Trophoblast cell (in vitro differentiated cells and primary cell): ENCODE data around the gene STAB1.

Source experiments
- DNase-seq, 2 donors: peaks; one replicate each; pipeline ENCODE4 v3.0.0-alpha.2; 2016
- H2AFZ ChIP-seq: 2 replicates; pipeline ENCODE4 v1.6.1; 2013; ENCODE audit warnings: low read length, moderate library complexity, mild to moderate bottlenecking; ENCODE audit not compliant: insufficient read depth, poor library complexity
- H2AK5ac ChIP-seq: 2 replicates; pipeline ENCODE4 v1.6.1; 2013; ENCODE audit warnings: mild to moderate bottlenecking, low read length
- H2BK120ac ChIP-seq: 2 replicates; pipeline ENCODE4 v1.6.1; 2013; ENCODE audit warnings: low read length, mild to moderate bottlenecking, moderate library complexity; ENCODE audit not compliant: insufficient read depth, poor library complexity
- H2BK12ac ChIP-seq: 2 replicates; pipeline ENCODE4 v1.6.1; 2013; ENCODE audit warnings: mild to moderate bottlenecking, low read length, moderate library complexity
- H2BK5ac ChIP-seq: 2 replicates; pipeline ENCODE4 v1.6.1; 2013; ENCODE audit warnings: low read length, low read depth, moderate library complexity, mild to moderate bottlenecking; ENCODE audit not compliant: poor library complexity
- H3K14ac ChIP-seq: 2 replicates; pipeline ENCODE4 v1.6.1; 2013; ENCODE audit warnings: mild to moderate bottlenecking, low read length
- H3K18ac ChIP-seq: 2 replicates; pipeline ENCODE4 v1.6.1; 2013; ENCODE audit warnings: mild to moderate bottlenecking, low read length
- H3K23ac ChIP-seq: 2 replicates; pipeline ENCODE4 v1.6.1; 2013; ENCODE audit warnings: low read length
- H3K27ac ChIP-seq: 2 replicates; pipeline ENCODE4 v1.5.1; 2013; ENCODE audit warnings: low read depth, mild to moderate bottlenecking, inconsistent platforms, low read length, moderate library complexity
- H3K27me3 ChIP-seq: 2 replicates; pipeline ENCODE4 v1.6.1; 2013; ENCODE audit warnings: inconsistent platforms, mild to moderate bottlenecking, low read length, moderate library complexity; ENCODE audit not compliant: insufficient read depth
- H3K36me3 ChIP-seq, 2 experiments: 1 replicate in 1 of 2; 2 replicates in 1 of 2; pipeline ENCODE4 v1.6.1; 2013; ENCODE audit warnings: low read length in 2 of 2, mild to moderate bottlenecking in 2 of 2, moderate library complexity in 1 of 2; ENCODE audit not compliant: insufficient read depth in 2 of 2, control insufficient read depth in 1 of 2
- H3K4ac ChIP-seq: 2 replicates; pipeline ENCODE4 v1.6.1; 2013; ENCODE audit warnings: low read depth, mild to moderate bottlenecking, low read length, moderate library complexity
- H3K4me1 ChIP-seq, 2 experiments: 1 replicate in 1 of 2; 2 replicates in 1 of 2; pipeline ENCODE4 v1.6.1; 2013; ENCODE audit warnings: low read length in 2 of 2, mild to moderate bottlenecking in 2 of 2, moderate library complexity in 1 of 2; ENCODE audit not compliant: insufficient read depth in 2 of 2, control insufficient read depth in 1 of 2
- H3K4me2 ChIP-seq: 2 replicates; pipeline ENCODE4 v1.6.1; 2013; ENCODE audit warnings: inconsistent platforms, mild to moderate bottlenecking, low read length, moderate library complexity
- H3K4me3 ChIP-seq: 2 replicates; pipeline ENCODE4 v1.5.1; 2013; ENCODE audit warnings: mild to moderate bottlenecking, low read depth, low read length, inconsistent platforms
- H3K79me1 ChIP-seq: one replicate; pipeline ENCODE4 v1.6.1; 2013; ENCODE audit warnings: low read length
- H3K79me2 ChIP-seq: 2 replicates; pipeline ENCODE4 v1.6.1; 2013; ENCODE audit warnings: low read length, mild to moderate bottlenecking; ENCODE audit not compliant: control insufficient read depth, insufficient read depth, poor library complexity
- H3K9ac ChIP-seq: 2 replicates; pipeline ENCODE4 v1.6.1; 2013; ENCODE audit warnings: mild to moderate bottlenecking, low read length
- H3K9me3 ChIP-seq: 2 replicates; pipeline ENCODE4 v1.6.1; 2013; ENCODE audit warnings: low read depth, mild to moderate bottlenecking, control low read depth, inconsistent platforms, low read length; ENCODE audit not compliant: insufficient read depth
- H4K12ac ChIP-seq: 2 replicates; pipeline ENCODE4 v1.6.1; 2013; ENCODE audit warnings: low read depth, mild to moderate bottlenecking, low read length, moderate library complexity
- H4K8ac ChIP-seq: 2 replicates; pipeline ENCODE4 v1.6.1; 2013; ENCODE audit warnings: low read depth, mild to moderate bottlenecking, low read length, moderate library complexity
- H4K91ac ChIP-seq: one replicate; pipeline ENCODE4 v1.6.1; 2013; ENCODE audit warnings: low read depth, mild to moderate bottlenecking, low read length, moderate library complexity
- WGBS: extraction: QIAGEN DNeasy Blood & Tissue Kit; methylation state at CpG from one replicate; pipeline ENCODE4 v1.1.7; 2013; ENCODE audit warnings: missing lambda C conversion rate; ENCODE audit not compliant: insufficient read length, insufficient coverage; ENCODE audit errors: extremely low coverage; 5-methylcytosine and 5-hydroxymethylcytosine counted together

Gene STAB1

GRCh38 chr3:52511509-52511908 is 16.4 kb downstream of the STAB1 start:
- no peak overlapping the region for H3K4ac ChIP-seq
- H3K79me2 ChIP-seq, result no peaks in the 10 kb centered on the region
- H2AFZ ChIP-seq, result no peak overlapping the region
- no CpG with 5 or more reads among the region's 7 CpGs for WGBS
- no peak overlapping the region for H2BK12ac ChIP-seq
- no peak overlapping the region for H2AK5ac ChIP-seq
- no peaks in the 10 kb centered on the region for H3K27me3 ChIP-seq
- DNase-seq, result no peak
- no peak overlapping the region for H3K23ac ChIP-seq
- no peak overlapping the region for H3K9ac ChIP-seq
- H3K14ac ChIP-seq, result no peak overlapping the region
- H3K79me1 ChIP-seq, result no peaks in the 10 kb centered on the region
- no peak overlapping the region for H3K4me2 ChIP-seq
- no peak overlapping the region for H3K27ac ChIP-seq
- H4K91ac ChIP-seq, result no peak overlapping the region
- H4K8ac ChIP-seq, result no peak overlapping the region
- H2BK120ac ChIP-seq, result no peak overlapping the region
- no peak overlapping the region for H3K4me3 ChIP-seq
- H3K18ac ChIP-seq, result no peak overlapping the region
- H3K9me3 ChIP-seq, result no peaks in the 10 kb centered on the region
- H2BK5ac ChIP-seq, result no peak overlapping the region
- H3K4me1 ChIP-seq, result no peaks in the 10 kb centered on the region
- H3K36me3 ChIP-seq, result no peaks in the 10 kb centered on the region
- H4K12ac ChIP-seq, result no peak overlapping the region

- Histone ChIP-seq H4K91ac (no peak overlapping the region), H3K27ac (no peak overlapping the region), H4K8ac (no peak overlapping the region), H3K4me2 (no peak overlapping the region), H3K9me3 (no peaks in the 10 kb centered on the region), H2AK5ac (no peak overlapping the region), H3K18ac (no peak overlapping the region), H2AFZ (no peak overlapping the region), H2BK12ac (no peak overlapping the region), H3K4ac (no peak overlapping the region), H4K12ac (no peak overlapping the region), H3K9ac (no peak overlapping the region), H3K23ac (no peak overlapping the region), H3K27me3 (no peaks in the 10 kb centered on the region), H3K4me1 (no peaks in the 10 kb centered on the region), H3K4me3 (no peak overlapping the region), H3K36me3 (no peaks in the 10 kb centered on the region), H2BK5ac (no peak overlapping the region), H2BK120ac (no peak overlapping the region), H3K14ac (no peak overlapping the region), H3K79me1 (no peaks in the 10 kb centered on the region), H3K79me2 (no peaks in the 10 kb centered on the region)
- no CpG with 5 or more reads among the region's 8 CpGs for WGBS
- DNase-seq, result no peak
Observed at GRCh38 chr3:52512105-52512504, 17.0 kb downstream of the STAB1 start.

GRCh38 chr3:52512727-52513126 is 17.6 kb downstream of the STAB1 start:
- H3K23ac ChIP-seq, result no peak overlapping the region
- no peak for DNase-seq
- no peak overlapping the region for H4K12ac ChIP-seq
- no peak overlapping the region for H3K14ac ChIP-seq
- H3K4ac ChIP-seq, result no peak overlapping the region
- H3K27ac ChIP-seq, result no peak overlapping the region
- H3K9me3 ChIP-seq, result peaks cover under 1% of the 10 kb centered on the region
- H2BK5ac ChIP-seq, result no peak overlapping the region
- H3K79me1 ChIP-seq, result no peaks in the 10 kb centered on the region
- no peak overlapping the region for H2BK12ac ChIP-seq
- no peak overlapping the region for H4K91ac ChIP-seq
- no peaks in the 10 kb centered on the region for H3K27me3 ChIP-seq
- no peaks in the 10 kb centered on the region for H3K36me3 ChIP-seq
- no peak overlapping the region for H3K9ac ChIP-seq
- H4K8ac ChIP-seq, result no peak overlapping the region
- no peaks in the 10 kb centered on the region for H3K4me1 ChIP-seq
- H2AFZ ChIP-seq, result no peak overlapping the region
- no peak overlapping the region for H2BK120ac ChIP-seq
- H3K18ac ChIP-seq, result no peak overlapping the region
- H2AK5ac ChIP-seq, result no peak overlapping the region
- WGBS, result no CpG with 5 or more reads among the region's 17 CpGs
- H3K79me2 ChIP-seq, result no peaks in the 10 kb centered on the region
- H3K4me3 ChIP-seq, result no peak overlapping the region
- H3K4me2 ChIP-seq, result no peak overlapping the region

- Histone ChIP-seq H3K4me1 (no peaks in the 10 kb centered on the region), H2AK5ac (no peak overlapping the region), H3K4me3 (no peak overlapping the region), H3K79me1 (no peaks in the 10 kb centered on the region), H2BK5ac (no peak overlapping the region), H4K91ac (no peak overlapping the region), H3K36me3 (no peaks in the 10 kb centered on the region), H3K9ac (no peak overlapping the region), H3K27ac (no peak overlapping the region), H3K14ac (no peak overlapping the region), H4K8ac (no peak overlapping the region), H4K12ac (no peak overlapping the region), H3K4me2 (no peak overlapping the region), H2AFZ (no peak overlapping the region), H3K23ac (no peak overlapping the region), H3K27me3 (no peaks in the 10 kb centered on the region), H3K4ac (no peak overlapping the region), H3K18ac (no peak overlapping the region), H3K9me3 (peaks cover 3% of the 10 kb centered on the region), H3K79me2 (no peaks in the 10 kb centered on the region), H2BK12ac (no peak overlapping the region), H2BK120ac (no peak overlapping the region)
- WGBS, result no CpG with 5 or more reads among the region's 7 CpGs
- no peak for DNase-seq
Observed at GRCh38 chr3:52513281-52513680, 18.1 kb downstream of the STAB1 start.
